ENCODE data around the gene KCNJ12. TPM values are rescaled to one million over a fixed set of nuclear protein-coding genes. Genes with fewer than 3 reads are reported as not detected.
"Not testable (repeated sequence)": the region's sequence is repeated elsewhere in the genome, so short reads cannot be mapped to it uniquely, and the experiment has no call there.

Gene KCNJ12
- total and polyA plus RNA-seq, 2 of the 4 experiments (the other 2 are of a cell fraction) = under 0.01 to 0.10 TPM

GRCh38 chr17:21424697-21425096 lies 48.5 kb downstream of the KCNJ12 start:
- DNase-seq; POLR2A ChIA-PET (ENCODE audit: unreplicated experiment); BruUV-seq (replicated peaks); intact Hi-C loops (cut with micrococcal nuclease); H3K23ac ChIP-seq (ENCODE audit: low read depth, low read length); H3K4me3 ChIP-seq (ENCODE audit: insufficient read depth, low read depth, low read length); H3K27ac ChIP-seq (ENCODE audit: insufficient read depth, low read length); H3K4ac ChIP-seq (ENCODE audit: low read depth, low read length); ATAC-seq (ENCODE audit: low read depth); CTCF ChIA-PET; H3K4me2 ChIP-seq (ENCODE audit: low read depth, low read length); H3K18ac ChIP-seq (ENCODE audit: low read depth, low read length); H4K20me1 ChIP-seq (ENCODE audit: insufficient read depth, low read length); H2BK20ac ChIP-seq (ENCODE audit: low read depth, low read length); H3K36me3 ChIP-seq (ENCODE audit: control insufficient read depth, insufficient read depth, low read length); H3K56ac ChIP-seq (ENCODE audit: extremely low read depth, insufficient read depth, low read length); H2AFZ ChIP-seq (replicated peaks; ENCODE audit: low read length, poor library complexity); H2BK15ac ChIP-seq (ENCODE audit: low read depth, low read length); H3K27me3 ChIP-seq (ENCODE audit: control insufficient read depth, insufficient read depth, low read length); H4K5ac ChIP-seq (ENCODE audit: low read depth, low read length); H3K14ac ChIP-seq (replicated peaks; ENCODE audit: low read depth, low read length); H3K9me3 ChIP-seq (ENCODE audit: control insufficient read depth, insufficient read depth, low read length); H3K9ac ChIP-seq (ENCODE audit: low read depth, low read length); H4K91ac ChIP-seq (ENCODE audit: insufficient read depth, low read depth, low read length); dilution Hi-C loops (cut with HindIII; ENCODE audit: low sequenced_read_pairs, unreplicated experiment); H3K9me1 ChIP-seq (ENCODE audit: insufficient read depth, low read length); H4K8ac ChIP-seq (ENCODE audit: low read depth in 2 of 2, low read length in 2 of 2); H3K79me1 ChIP-seq (ENCODE audit: low read depth in 1 of 2, low read length in 2 of 2); H2BK5ac ChIP-seq (ENCODE audit: low read depth, low read length, poor library complexity, severe bottlenecking); H2AK5ac ChIP-seq (ENCODE audit: low read depth, low read length); H2BK120ac ChIP-seq (ENCODE audit: low read depth, low read length); H2AK9ac ChIP-seq (replicated peaks; ENCODE audit: low read depth, low read length, poor library complexity): not testable (repeated sequence)
- WGBS, 2 experiments (ENCODE audit: extremely low coverage in 2 of 2, insufficient read length in 1 of 2) = 93% methylated on average over 3 of the region's 7 CpGs; no CpG with 5 or more reads in 1 of the 2 experiments
- H3K4me1 ChIP-seq (ENCODE audit: control insufficient read depth, insufficient read depth, low read length) = peaks cover 12% of the 10 kb centered on the region
- in situ Hi-C loops (cut with MboI; ENCODE audit: low sequenced_read_pairs) = loop anchor here (10.0 kb wide), 1 partner anchor 280 kb away; no protein-coding TSS in a partner anchor
